Glutamatergic neuron (in vitro differentiated cells): ENCODE results near the gene FZD1. TPM values are rescaled to one million over a fixed set of nuclear protein-coding genes. Genes with fewer than 3 reads are reported as not detected.

ENCODE experiments used
- DNase-seq: peaks from one replicate; pipeline ENCODE4 v3.0.0; 2022
- H3K27ac Mint-ChIP-seq: one replicate; pipeline ENCODE4 v1.8.0; 2020; ENCODE audit warnings: mild to moderate bottlenecking, mixed read lengths, inconsistent platforms; ENCODE audit not compliant: unreplicated experiment
- H3K27me3 Mint-ChIP-seq: one replicate; pipeline ENCODE4 v1.8.0; 2020; ENCODE audit warnings: mild to moderate bottlenecking, moderate library complexity, mixed read lengths, inconsistent platforms; ENCODE audit not compliant: unreplicated experiment
- H3K36me3 Mint-ChIP-seq: one replicate; pipeline ENCODE4 v1.8.0; 2020; ENCODE audit warnings: mild to moderate bottlenecking, mixed read lengths, inconsistent platforms; ENCODE audit not compliant: unreplicated experiment
- H3K4me1 Mint-ChIP-seq: one replicate; pipeline ENCODE4 v1.8.0; 2020; ENCODE audit warnings: mild to moderate bottlenecking, low read depth, mixed read lengths, inconsistent platforms; ENCODE audit not compliant: unreplicated experiment
- H3K4me3 Mint-ChIP-seq: one replicate; pipeline ENCODE4 v1.8.0; 2020; ENCODE audit warnings: mild to moderate bottlenecking, mixed read lengths, inconsistent platforms; ENCODE audit not compliant: unreplicated experiment
- H3K9me3 Mint-ChIP-seq: one replicate; pipeline ENCODE4 v1.8.0; 2020; ENCODE audit warnings: mild to moderate bottlenecking, moderate library complexity, mixed read lengths, inconsistent platforms; ENCODE audit not compliant: unreplicated experiment
- CTCF ChIP-seq: fragments of 200-600 bp; sonication (generic); IDR thresholded peaks from one replicate; pipeline ENCODE4 v1.5.0; 2021; ENCODE audit not compliant: partially characterized antibody, unreplicated experiment
- total RNA-seq: library from RNA; stranded (reverse); fragmentation: NEBNext Ultra II Directional; extraction: Animal tissue kit (Norgen Biotek cat#: 25700); gene quantifications from one replicate; pipeline ENCODE4 v1.2.1, GENCODE V29; 2021; ENCODE audit not compliant: unreplicated experiment

Gene FZD1
- total RNA-seq, 1 donor from 2014 or later, result 4.9 TPM

GRCh38 chr7:91311839-91312238 lies 47.6 kb downstream of the FZD1 start:
- H3K27me3 Mint-ChIP-seq, result no peaks in the 10 kb centered on the region
- no peaks in the 10 kb centered on the region for H3K36me3 Mint-ChIP-seq
- DNase-seq, result no peak
- TF ChIP-seq CTCF, result no peak
- peaks cover 3% of the 10 kb centered on the region for H3K4me1 Mint-ChIP-seq
- no peaks in the 10 kb centered on the region for H3K9me3 Mint-ChIP-seq
- H3K27ac Mint-ChIP-seq, result no peak overlapping the region
- H3K4me3 Mint-ChIP-seq, result no peak overlapping the region

- TF ChIP-seq CTCF, result no peak
- no peaks in the 10 kb centered on the region for H3K27me3 Mint-ChIP-seq
- H3K36me3 Mint-ChIP-seq, result no peaks in the 10 kb centered on the region
- H3K4me1 Mint-ChIP-seq, result peaks cover 3% of the 10 kb centered on the region
- no peak for DNase-seq
- H3K27ac Mint-ChIP-seq, result no peak overlapping the region
- no peak overlapping the region for H3K4me3 Mint-ChIP-seq
- no peaks in the 10 kb centered on the region for H3K9me3 Mint-ChIP-seq
Observed at GRCh38 chr7:91313113-91313512, 48.9 kb downstream of the FZD1 start.

GRCh38 chr7:91314591-91315323 lies 50.5 kb downstream of the FZD1 start:
- peaks cover 3% of the 10 kb centered on the region for H3K4me1 Mint-ChIP-seq
- no peaks in the 10 kb centered on the region for H3K36me3 Mint-ChIP-seq
- DNase-seq, result no peak
- H3K9me3 Mint-ChIP-seq, result no peaks in the 10 kb centered on the region
- no peak for TF ChIP-seq CTCF
- H3K27me3 Mint-ChIP-seq, result no peaks in the 10 kb centered on the region
- no peak overlapping the region for H3K27ac Mint-ChIP-seq
- H3K4me3 Mint-ChIP-seq, result no peak overlapping the region

- H3K4me3 Mint-ChIP-seq, result no peak overlapping the region
- no peaks in the 10 kb centered on the region for H3K4me1 Mint-ChIP-seq
- H3K36me3 Mint-ChIP-seq, result no peaks in the 10 kb centered on the region
- no peaks in the 10 kb centered on the region for H3K27me3 Mint-ChIP-seq
- DNase-seq, result no peak
- TF ChIP-seq CTCF, result no peak
- H3K27ac Mint-ChIP-seq, result no peak overlapping the region
- H3K9me3 Mint-ChIP-seq, result no peaks in the 10 kb centered on the region
Observed at GRCh38 chr7:91316426-91316825, 52.2 kb downstream of the FZD1 start.

GRCh38 chr7:91319351-91319750 lies 55.1 kb downstream of the FZD1 start:
- Mint-ChIP-seq H3K9me3 (no peaks in the 10 kb centered on the region), H3K4me1 (no peaks in the 10 kb centered on the region), H3K27me3 (no peaks in the 10 kb centered on the region), H3K36me3 (no peaks in the 10 kb centered on the region), H3K27ac (no peak overlapping the region), H3K4me3 (no peak overlapping the region)
- TF ChIP-seq CTCF, result no peak
- no peak for DNase-seq
